WTC11 (cell line): ENCODE data around the gene ADCYAP1. TPM values are rescaled to one million over a fixed set of nuclear protein-coding genes. Genes with fewer than 3 reads are reported as not detected.

Experiments used
- ATAC-seq: fragments of 200-7000 bp; cut with Tn5 transposase; 2 replicates; pipeline ENCODE4 v1.10.0; 2021; ENCODE audit warnings: mild to moderate bottlenecking, moderate library complexity
- CTCF ChIA-PET: fragments of 300-600 bp; sonication (Branson Sonifier 250); formaldehyde crosslinking; loops from one replicate; lab custom pipeline; 2021; ENCODE audit warnings: antibody characterized with exemption; lab: Charles Lee
- POLR2A ChIA-PET: fragments of 350-600 bp; sonication (Branson Sonifier 250); formaldehyde crosslinking; loops from one replicate; lab custom pipeline; 2021; ENCODE audit warnings: antibody characterized with exemption; lab: Charles Lee
- DNase-seq: peaks from one replicate; pipeline ENCODE4 v3.0.0; 2021; ENCODE audit warnings: low spot score
- H3K27ac Mint-ChIP-seq: 2 replicates; pipeline ENCODE4 v1.8.0; 2021; ENCODE audit warnings: mixed read lengths
- H3K27me3 Mint-ChIP-seq: 2 replicates; pipeline ENCODE4 v1.8.0; 2021; ENCODE audit warnings: low read depth, mild to moderate bottlenecking, moderate library complexity, mixed read lengths
- H3K36me3 Mint-ChIP-seq: 2 replicates; pipeline ENCODE4 v1.8.0; 2021; ENCODE audit warnings: mixed read lengths
- H3K4me1 Mint-ChIP-seq: 2 replicates; pipeline ENCODE4 v1.8.0; 2022; ENCODE audit warnings: mixed read lengths
- H3K4me3 Mint-ChIP-seq: 2 replicates; pipeline ENCODE4 v1.8.0; 2021; ENCODE audit warnings: mild to moderate bottlenecking, moderate library complexity, mixed read lengths
- H3K9me3 Mint-ChIP-seq: 2 replicates; pipeline ENCODE4 v1.8.0; 2021; ENCODE audit warnings: mixed read lengths
- ARID4B ChIP-seq: sonication (generic); formaldehyde crosslinking; IDR thresholded peaks from 2 replicates; pipeline ENCODE4 v1.8.0; 2023; ENCODE audit warnings: missing genetic modification reagents, mild to moderate bottlenecking, borderline replicate concordance
- ATF3 ChIP-seq: sonication (generic); formaldehyde crosslinking; conservative IDR thresholded peaks from 2 replicates; pipeline ENCODE4 v1.8.1; 2022; ENCODE audit warnings: mild to moderate bottlenecking, missing genetic modification reagents
- E2F1 ChIP-seq: sonication (generic); formaldehyde crosslinking; IDR thresholded peaks from 2 replicates; pipeline ENCODE4 v1.8.0; 2022; ENCODE audit warnings: mild to moderate bottlenecking, missing genetic modification reagents
- FOXK1 ChIP-seq: sonication (generic); formaldehyde crosslinking; IDR thresholded peaks from 2 replicates; pipeline ENCODE4 v1.8.0; 2022; ENCODE audit warnings: mild to moderate bottlenecking, moderate library complexity, missing genetic modification reagents
- GRHL2 ChIP-seq: fragments of 250-450 bp; sonication (Bioruptor Pico); IDR thresholded peaks from 2 replicates; pipeline ENCODE4 v1.8.0; 2022; ENCODE audit warnings: mild to moderate bottlenecking, moderate library complexity; ENCODE audit not compliant: insufficient replicate concordance, severe bottlenecking
- RELA ChIP-seq: sonication (generic); formaldehyde crosslinking; IDR thresholded peaks from 2 replicates; pipeline ENCODE4 v1.8.1; 2022; ENCODE audit warnings: missing genetic modification reagents, mild to moderate bottlenecking, borderline replicate concordance
- TEAD4 ChIP-seq: sonication (generic); formaldehyde crosslinking; IDR thresholded peaks from 2 replicates; pipeline ENCODE4 v1.8.0; 2022; ENCODE audit warnings: mild to moderate bottlenecking, missing genetic modification reagents
- TP53 ChIP-seq: sonication (generic); formaldehyde crosslinking; IDR thresholded peaks from 2 replicates; pipeline ENCODE4 v1.8.1; 2023; ENCODE audit warnings: mild to moderate bottlenecking, missing genetic modification reagents
- USF1 ChIP-seq: sonication (generic); formaldehyde crosslinking; IDR thresholded peaks from 2 replicates; pipeline ENCODE4 v1.8.0; 2022; ENCODE audit warnings: mild to moderate bottlenecking, missing genetic modification reagents
- ZNF263 ChIP-seq: sonication (generic); formaldehyde crosslinking; IDR thresholded peaks from 2 replicates; pipeline ENCODE4 v1.8.1; 2022; ENCODE audit warnings: low read depth, mild to moderate bottlenecking, moderate library complexity, missing genetic modification reagents
- ZNF281 ChIP-seq: sonication (generic); formaldehyde crosslinking; IDR thresholded peaks from 2 replicates; pipeline ENCODE4 v1.8.0; 2023; ENCODE audit warnings: mild to moderate bottlenecking, missing genetic modification reagents
- ZNF317 ChIP-seq: sonication (generic); formaldehyde crosslinking; IDR thresholded peaks from 2 replicates; pipeline ENCODE4 v1.8.1; 2023; ENCODE audit warnings: low read depth, mild to moderate bottlenecking, moderate library complexity, missing genetic modification reagents, borderline replicate concordance
- total RNA-seq: library from RNA; stranded (reverse); gene quantifications from 3 replicates; pipeline ENCODE4 v1.2.3, GENCODE V29; 2021
- TF ChIP-seq, protein P1 (sequence below): sonication (generic); formaldehyde crosslinking; IDR thresholded peaks from 2 replicates; pipeline ENCODE4 v1.8.1; 2023; ENCODE audit warnings: mild to moderate bottlenecking, moderate library complexity, missing genetic modification reagents
- TF ChIP-seq, protein P2 (sequence below): fragments of 250-450 bp; sonication (Bioruptor Pico); IDR thresholded peaks from 2 replicates; pipeline ENCODE4 v2.1.2; 2022; ENCODE audit warnings: mild to moderate bottlenecking, moderate library complexity

Gene ADCYAP1
- total RNA-seq, 1 experiment from 2014 or later, result not detected

- TF ChIP-seq ARID4B (CRISPR knock-in tag) (no peak), USF1 (CRISPR knock-in tag) (no peak), ZNF317 (CRISPR knock-in tag) (no peak), RELA (no peak), TEAD4 (CRISPR knock-in tag) (no peak), ATF3 (CRISPR knock-in tag) (no peak), ZNF281 (CRISPR knock-in tag) (no peak), E2F1 (CRISPR knock-in tag) (no peak), TP53 (no peak), FOXK1 (CRISPR knock-in tag) (no peak), GRHL2 (CRISPR knock-in tag) (no peak), ZNF263 (CRISPR knock-in tag) (no peak)
- TF ChIP-seq, protein P1, sequence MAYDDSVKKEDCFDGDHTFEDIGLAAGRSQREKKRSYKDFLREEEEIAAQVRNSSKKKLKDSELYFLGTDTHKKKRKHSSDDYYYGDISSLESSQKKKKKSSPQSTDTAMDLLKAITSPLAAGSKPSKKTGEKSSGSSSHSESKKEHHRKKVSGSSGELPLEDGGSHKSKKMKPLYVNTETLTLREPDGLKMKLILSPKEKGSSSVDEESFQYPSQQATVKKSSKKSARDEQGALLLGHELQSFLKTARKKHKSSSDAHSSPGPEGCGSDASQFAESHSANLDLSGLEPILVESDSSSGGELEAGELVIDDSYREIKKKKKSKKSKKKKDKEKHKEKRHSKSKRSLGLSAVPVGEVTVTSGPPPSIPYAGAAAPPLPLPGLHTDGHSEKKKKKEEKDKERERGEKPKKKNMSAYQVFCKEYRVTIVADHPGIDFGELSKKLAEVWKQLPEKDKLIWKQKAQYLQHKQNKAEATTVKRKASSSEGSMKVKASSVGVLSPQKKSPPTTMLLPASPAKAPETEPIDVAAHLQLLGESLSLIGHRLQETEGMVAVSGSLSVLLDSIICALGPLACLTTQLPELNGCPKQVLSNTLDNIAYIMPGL (CRISPR knock-in tag), result no peak
- TF ChIP-seq, protein P2, sequence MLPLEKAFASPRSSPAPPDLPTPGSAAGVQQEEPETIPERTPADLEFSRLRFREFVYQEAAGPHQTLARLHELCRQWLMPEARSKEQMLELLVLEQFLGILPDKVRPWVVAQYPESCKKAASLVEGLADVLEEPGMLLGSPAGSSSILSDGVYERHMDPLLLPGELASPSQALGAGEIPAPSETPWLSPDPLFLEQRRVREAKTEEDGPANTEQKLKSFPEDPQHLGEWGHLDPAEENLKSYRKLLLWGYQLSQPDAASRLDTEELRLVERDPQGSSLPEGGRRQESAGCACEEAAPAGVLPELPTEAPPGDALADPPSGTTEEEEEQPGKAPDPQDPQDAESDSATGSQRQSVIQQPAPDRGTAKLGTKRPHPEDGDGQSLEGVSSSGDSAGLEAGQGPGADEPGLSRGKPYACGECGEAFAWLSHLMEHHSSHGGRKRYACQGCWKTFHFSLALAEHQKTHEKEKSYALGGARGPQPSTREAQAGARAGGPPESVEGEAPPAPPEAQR (CRISPR knock-in tag), result no peak
- POLR2A ChIA-PET, result interaction anchor here (1.1 kb wide), 1 partner anchor 11 kb away, joined by 3 read pairs; no protein-coding TSS in a partner anchor
- H3K4me3 Mint-ChIP-seq, result no peak overlapping the region
- peaks cover 3% of the 10 kb centered on the region; the same call in 1 of the 2 replicates for H3K27me3 Mint-ChIP-seq
- no peak overlapping the region for H3K27ac Mint-ChIP-seq
- ATAC-seq (no peak), DNase-seq (no peak)
- CTCF ChIA-PET, result interaction anchor here (0.7 kb wide), 1 partner anchor 19 kb away, joined by 3 read pairs; no protein-coding TSS in a partner anchor
- H3K4me1 Mint-ChIP-seq, result peaks cover 17% of the 10 kb centered on the region
- no peaks in the 10 kb centered on the region for H3K9me3 Mint-ChIP-seq
- H3K36me3 Mint-ChIP-seq, result no peaks in the 10 kb centered on the region
These were observed 46.7 kb upstream of the ADCYAP1 start for GRCh38 chr18:857986-858385.
